Mesothelial cell of epicardium (in vitro differentiated cells): ENCODE data around the gene KICS2. TPM values are rescaled to one million over a fixed set of nuclear protein-coding genes. Genes with fewer than 3 reads are reported as not detected.
A peak's percentile ranks its signal among the peaks of the same experiment; 100 is the strongest.

Source experiments
- DNase-seq, 2 experiments: peaks; one replicate each; pipeline ENCODE4 v3.0.0; 2021; ENCODE audit warnings: low spot score in 2 of 2; ENCODE audit not compliant: unreplicated experiment in 2 of 2
- H3K27ac Mint-ChIP-seq: 2 replicates; pipeline ENCODE4 v1.8.0; 2021; ENCODE audit warnings: mixed read lengths
- H3K27me3 Mint-ChIP-seq: 2 replicates; pipeline ENCODE4 v1.8.0; 2021; ENCODE audit warnings: low read depth, mixed read lengths
- H3K36me3 Mint-ChIP-seq: 2 replicates; pipeline ENCODE4 v1.8.0; 2021; ENCODE audit warnings: mixed read lengths
- H3K4me1 Mint-ChIP-seq: 2 replicates; pipeline ENCODE4 v1.8.0; 2021; ENCODE audit warnings: mixed read lengths
- H3K4me3 Mint-ChIP-seq: 2 replicates; pipeline ENCODE4 v1.8.0; 2021; ENCODE audit warnings: mild to moderate bottlenecking, moderate library complexity, mixed read lengths
- H3K9me3 Mint-ChIP-seq: 2 replicates; pipeline ENCODE4 v1.8.0; 2021; ENCODE audit warnings: mixed read lengths
- total RNA-seq: library from RNA; stranded (reverse); gene quantifications from 3 replicates; pipeline ENCODE4 v1.2.1, GENCODE V29; 2021
- TF ChIP-seq, protein P1 (sequence below): fragments of 200-600 bp; sonication (generic); IDR thresholded peaks from one replicate; pipeline ENCODE4 v1.5.0; 2021; ENCODE audit warnings: antibody characterized with exemption; ENCODE audit not compliant: unreplicated experiment

KICS2 gene
- total RNA-seq = 6.5 to 8.0 TPM (median 7.2 TPM) in 3 replicates

DNA sequence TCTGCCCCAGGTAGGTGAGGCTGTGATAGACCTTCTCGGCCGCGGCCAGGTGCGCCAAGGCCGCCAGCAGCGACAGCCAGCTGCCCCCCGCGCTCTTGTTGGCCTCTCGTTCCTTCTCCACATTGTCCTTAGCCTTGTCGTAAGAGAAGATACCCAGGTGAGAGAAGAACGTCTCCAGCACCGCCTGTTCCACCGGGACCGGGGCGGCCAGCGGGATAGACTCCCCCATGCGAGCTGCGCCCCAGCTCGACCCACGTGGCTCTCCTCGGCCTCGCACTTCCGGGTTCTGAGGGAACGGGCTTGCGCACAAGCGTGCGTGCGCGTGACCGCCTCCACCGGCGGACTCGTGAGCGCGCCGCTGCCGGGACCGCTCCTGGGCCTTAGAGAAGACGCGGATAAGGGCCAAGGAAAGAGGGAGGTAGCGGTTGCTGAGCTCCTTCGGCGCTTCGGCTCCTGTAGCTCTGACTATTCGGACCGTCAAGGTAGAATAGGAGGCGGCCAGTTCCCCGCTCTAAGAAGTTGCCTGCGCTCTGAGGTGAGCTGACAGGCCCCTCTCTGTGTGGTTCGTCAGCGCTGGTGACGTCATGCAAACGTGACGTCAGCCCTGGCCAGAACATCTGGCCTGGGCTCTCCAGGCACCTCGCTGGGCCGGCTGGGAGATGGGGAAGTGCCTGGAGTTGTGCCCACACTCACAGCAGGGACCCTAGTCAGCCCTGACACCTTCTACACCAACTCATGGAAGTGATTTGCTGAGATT lies at the start of gene KICS2:
TSS of gene KICS2 (minus strand) at position 288 of the 757 bp plus-strand sequence. CDS start at position 229, 59 bp downstream.
- peaks cover 12% of the 10 kb centered on the region for H3K27me3 Mint-ChIP-seq
- TF ChIP-seq, protein P1, sequence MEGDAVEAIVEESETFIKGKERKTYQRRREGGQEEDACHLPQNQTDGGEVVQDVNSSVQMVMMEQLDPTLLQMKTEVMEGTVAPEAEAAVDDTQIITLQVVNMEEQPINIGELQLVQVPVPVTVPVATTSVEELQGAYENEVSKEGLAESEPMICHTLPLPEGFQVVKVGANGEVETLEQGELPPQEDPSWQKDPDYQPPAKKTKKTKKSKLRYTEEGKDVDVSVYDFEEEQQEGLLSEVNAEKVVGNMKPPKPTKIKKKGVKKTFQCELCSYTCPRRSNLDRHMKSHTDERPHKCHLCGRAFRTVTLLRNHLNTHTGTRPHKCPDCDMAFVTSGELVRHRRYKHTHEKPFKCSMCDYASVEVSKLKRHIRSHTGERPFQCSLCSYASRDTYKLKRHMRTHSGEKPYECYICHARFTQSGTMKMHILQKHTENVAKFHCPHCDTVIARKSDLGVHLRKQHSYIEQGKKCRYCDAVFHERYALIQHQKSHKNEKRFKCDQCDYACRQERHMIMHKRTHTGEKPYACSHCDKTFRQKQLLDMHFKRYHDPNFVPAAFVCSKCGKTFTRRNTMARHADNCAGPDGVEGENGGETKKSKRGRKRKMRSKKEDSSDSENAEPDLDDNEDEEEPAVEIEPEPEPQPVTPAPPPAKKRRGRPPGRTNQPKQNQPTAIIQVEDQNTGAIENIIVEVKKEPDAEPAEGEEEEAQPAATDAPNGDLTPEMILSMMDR = no peak
- peak within 1 kb of the TSS; percentile 78 for H3K4me3 Mint-ChIP-seq
- H3K9me3 Mint-ChIP-seq = no peaks in the 10 kb centered on the region
- H3K27ac Mint-ChIP-seq = peak within 1 kb of the TSS; percentile 88
- peak; percentile 84 to 88 for DNase-seq
- H3K36me3 Mint-ChIP-seq = no peaks in the 10 kb centered on the region
- H3K4me1 Mint-ChIP-seq = peaks cover 15% of the 10 kb centered on the region

DNA sequence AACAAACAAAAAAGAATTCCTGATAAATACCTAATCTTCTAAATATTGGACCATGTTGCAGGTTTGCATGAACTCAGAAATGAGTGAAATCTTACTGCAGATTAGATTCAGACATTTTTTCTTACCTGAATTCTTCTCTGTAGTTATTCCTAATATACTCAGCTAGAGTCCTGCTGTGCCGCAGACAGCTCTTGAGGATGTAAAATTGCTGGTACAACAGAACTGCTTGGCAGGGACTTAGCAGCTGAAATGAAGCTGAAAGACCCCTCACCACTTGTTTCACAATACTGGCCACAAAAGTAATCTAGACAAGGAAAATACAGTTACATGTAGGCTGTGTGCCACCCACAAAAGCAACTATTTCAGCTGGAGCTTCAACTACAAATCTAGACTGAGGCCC lies 48.3 kb upstream of the KICS2 start:
- DNase-seq = no peak
- Mint-ChIP-seq H3K27me3 (no peaks in the 10 kb centered on the region), H3K27ac (no peak overlapping the region), H3K36me3 (no peaks in the 10 kb centered on the region), H3K4me1 (no peaks in the 10 kb centered on the region), H3K4me3 (no peak overlapping the region), H3K9me3 (no peaks in the 10 kb centered on the region)
- TF ChIP-seq, protein P1 = no peak

DNA sequence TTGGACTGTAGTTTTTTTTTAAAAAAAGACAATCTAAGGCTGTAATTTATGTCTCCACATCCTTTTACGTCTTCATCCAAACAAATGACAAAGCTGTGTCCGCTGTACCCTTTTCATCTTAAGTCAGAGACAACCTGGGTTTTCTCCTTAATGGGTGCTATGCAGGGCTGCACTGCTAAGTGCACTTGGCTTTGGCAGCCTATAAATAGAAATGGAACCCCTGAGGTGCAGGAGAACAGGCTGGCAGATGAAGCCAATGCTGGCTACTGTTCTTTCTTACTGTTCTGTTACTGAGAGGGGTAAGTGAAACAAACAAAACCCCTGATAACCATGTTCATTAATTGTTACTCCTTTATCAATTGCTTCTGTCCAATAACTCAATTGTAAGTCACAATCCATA lies 47.1 kb upstream of the KICS2 start:
- H3K9me3 Mint-ChIP-seq = no peaks in the 10 kb centered on the region
- no peak overlapping the region for H3K4me3 Mint-ChIP-seq
- H3K27me3 Mint-ChIP-seq = no peaks in the 10 kb centered on the region
- TF ChIP-seq, protein P1 = no peak
- no peak overlapping the region for H3K27ac Mint-ChIP-seq
- DNase-seq = no peak
- H3K36me3 Mint-ChIP-seq = no peaks in the 10 kb centered on the region
- H3K4me1 Mint-ChIP-seq = no peaks in the 10 kb centered on the region

DNA sequence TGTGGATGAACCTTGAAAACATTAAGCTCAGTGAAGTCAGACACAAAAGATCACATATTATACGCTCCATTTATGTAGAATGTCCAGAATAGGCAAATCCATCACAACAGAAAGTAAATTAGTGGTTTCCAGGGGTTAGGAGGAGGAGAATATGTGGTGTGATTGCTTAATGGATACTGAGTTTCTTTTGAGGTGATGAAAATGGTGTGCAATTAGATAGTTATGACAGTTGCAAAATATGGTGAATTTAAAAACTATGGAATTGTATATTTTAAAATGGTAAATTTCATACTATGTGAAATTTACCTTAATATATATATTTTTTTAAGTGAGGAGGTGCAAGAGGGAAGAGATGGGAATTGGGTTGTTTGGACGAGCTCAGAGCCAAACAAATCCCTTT lies 46.3 kb upstream of the KICS2 start:
- DNase-seq = no peak
- H3K36me3 Mint-ChIP-seq = no peaks in the 10 kb centered on the region
- no peaks in the 10 kb centered on the region for H3K9me3 Mint-ChIP-seq
- TF ChIP-seq, protein P1 = no peak
- H3K27me3 Mint-ChIP-seq = no peaks in the 10 kb centered on the region
- H3K4me3 Mint-ChIP-seq = no peak overlapping the region
- no peak overlapping the region for H3K27ac Mint-ChIP-seq
- no peaks in the 10 kb centered on the region for H3K4me1 Mint-ChIP-seq

DNA sequence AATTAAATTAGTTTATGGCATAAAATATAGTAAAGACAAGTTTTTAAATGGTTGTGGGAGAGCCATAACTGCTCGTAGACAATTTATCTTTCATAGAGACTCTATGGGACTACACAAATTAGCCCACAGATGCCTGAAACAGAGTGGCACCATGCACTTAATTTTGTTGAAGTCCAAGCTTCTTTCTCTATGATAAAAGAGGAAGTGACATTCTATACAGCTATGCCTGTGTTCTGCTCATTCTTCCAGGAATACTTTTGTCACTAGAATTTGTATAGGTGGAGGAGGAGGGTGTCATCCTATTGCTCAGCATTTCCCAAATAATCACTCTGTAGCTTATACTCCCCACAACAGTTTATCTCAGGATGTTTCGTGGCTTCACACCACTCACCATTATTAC lies 43.7 kb upstream of the KICS2 start:
- no peaks in the 10 kb centered on the region for H3K36me3 Mint-ChIP-seq
- TF ChIP-seq, protein P1 = no peak
- H3K4me1 Mint-ChIP-seq = no peaks in the 10 kb centered on the region
- DNase-seq = no peak
- H3K27ac Mint-ChIP-seq = no peak overlapping the region
- no peak overlapping the region for H3K4me3 Mint-ChIP-seq
- no peaks in the 10 kb centered on the region for H3K27me3 Mint-ChIP-seq
- no peaks in the 10 kb centered on the region for H3K9me3 Mint-ChIP-seq
